Tibial artery (tissue), 4 donors: ENCODE data around the gene KDM8.
"Not testable (repeated sequence)": the region's sequence is repeated elsewhere in the genome, so short reads cannot be mapped to it uniquely, and the experiment has no call there.

ENCODE experiments used
- DNase-seq, 2 donors: peaks; one replicate each; pipeline ENCODE4 v3.0.0-alpha.2; 2019
- H3K27ac ChIP-seq, 2 donors: fragments of 200-600 bp; sonication (generic) in 1 of 2; 1 replicate in 1 of 2; 2 replicates in 1 of 2; pipeline ENCODE4 v1.5.1; 2018 to 2019; ENCODE audit warnings: mild to moderate bottlenecking in 1 of 2
- H3K27me3 ChIP-seq, 2 donors: fragments of 200-600 bp; sonication (generic) in 1 of 2; one replicate each; pipeline versions ENCODE4 v1.5.1 to v1.6.0; 2016 to 2019
- H3K36me3 ChIP-seq, 3 donors: fragments of 200-600 bp; sonication (generic) in 2 of 3; one replicate each; pipeline ENCODE4 v1.5.1; 2016 to 2019; ENCODE audit warnings: mild to moderate bottlenecking in 2 of 3
- H3K4me1 ChIP-seq, 4 donors: fragments of 200-600 bp; sonication (generic) in 2 of 4; 1 replicate in 3 of 4; 2 replicates in 1 of 4; pipeline ENCODE4 v1.5.1; 2016 to 2019
- H3K4me3 ChIP-seq, 2 donors: fragments of 200-600 bp; sonication (generic) in 1 of 2; 1 replicate in 1 of 2; 2 replicates in 1 of 2; pipeline ENCODE4 v1.5.1; 2018 to 2019; ENCODE audit warnings: mild to moderate bottlenecking in 2 of 2
- H3K9me3 ChIP-seq, 3 donors: fragments of 200-600 bp; sonication (generic) in 1 of 3; one replicate each; pipeline ENCODE4 v1.5.1; 2016 to 2019
- intact Hi-C: fragments of 100-400 bp; cut with DNase I; formaldehyde crosslinking; loops from one replicate; pipeline ENCODE4 v1.15.0; 2023; ENCODE audit warnings: low total_unique reads
- TF ChIP-seq, protein P1 (sequence below), 2 experiments: fragments of 200-600 bp in 1 of 2; fragments of 450-650 bp in 1 of 2; IDR thresholded peaks; one replicate each; pipeline ENCODE4 v1.5.1; 2017 to 2019; ENCODE audit warnings: antibody characterized with exemption in 2 of 2, mild to moderate bottlenecking in 1 of 2, moderate library complexity in 1 of 2

KDM8 gene

GRCh38 chr16:27248036-27248435 lies 44.7 kb downstream of the KDM8 start:
- Histone ChIP-seq H3K4me3 (no peak overlapping the region), H3K36me3 (no peaks in the 10 kb centered on the region), H3K4me1 (peaks cover 0 to 39% (median 25%) of the 10 kb centered on the region in 4 donors), H3K27ac (no peak overlapping the region), H3K9me3 (no peaks in the 10 kb centered on the region), H3K27me3 (no peaks in the 10 kb centered on the region)
- TF ChIP-seq, protein P1, sequence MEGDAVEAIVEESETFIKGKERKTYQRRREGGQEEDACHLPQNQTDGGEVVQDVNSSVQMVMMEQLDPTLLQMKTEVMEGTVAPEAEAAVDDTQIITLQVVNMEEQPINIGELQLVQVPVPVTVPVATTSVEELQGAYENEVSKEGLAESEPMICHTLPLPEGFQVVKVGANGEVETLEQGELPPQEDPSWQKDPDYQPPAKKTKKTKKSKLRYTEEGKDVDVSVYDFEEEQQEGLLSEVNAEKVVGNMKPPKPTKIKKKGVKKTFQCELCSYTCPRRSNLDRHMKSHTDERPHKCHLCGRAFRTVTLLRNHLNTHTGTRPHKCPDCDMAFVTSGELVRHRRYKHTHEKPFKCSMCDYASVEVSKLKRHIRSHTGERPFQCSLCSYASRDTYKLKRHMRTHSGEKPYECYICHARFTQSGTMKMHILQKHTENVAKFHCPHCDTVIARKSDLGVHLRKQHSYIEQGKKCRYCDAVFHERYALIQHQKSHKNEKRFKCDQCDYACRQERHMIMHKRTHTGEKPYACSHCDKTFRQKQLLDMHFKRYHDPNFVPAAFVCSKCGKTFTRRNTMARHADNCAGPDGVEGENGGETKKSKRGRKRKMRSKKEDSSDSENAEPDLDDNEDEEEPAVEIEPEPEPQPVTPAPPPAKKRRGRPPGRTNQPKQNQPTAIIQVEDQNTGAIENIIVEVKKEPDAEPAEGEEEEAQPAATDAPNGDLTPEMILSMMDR (IDR thresholded peaks at IDR 0.05): no peak
- intact Hi-C loops: loop anchor here (5.0 kb wide), 1 partner anchor 69 kb away; no protein-coding TSS in a partner anchor
- no peak for DNase-seq

DNA sequence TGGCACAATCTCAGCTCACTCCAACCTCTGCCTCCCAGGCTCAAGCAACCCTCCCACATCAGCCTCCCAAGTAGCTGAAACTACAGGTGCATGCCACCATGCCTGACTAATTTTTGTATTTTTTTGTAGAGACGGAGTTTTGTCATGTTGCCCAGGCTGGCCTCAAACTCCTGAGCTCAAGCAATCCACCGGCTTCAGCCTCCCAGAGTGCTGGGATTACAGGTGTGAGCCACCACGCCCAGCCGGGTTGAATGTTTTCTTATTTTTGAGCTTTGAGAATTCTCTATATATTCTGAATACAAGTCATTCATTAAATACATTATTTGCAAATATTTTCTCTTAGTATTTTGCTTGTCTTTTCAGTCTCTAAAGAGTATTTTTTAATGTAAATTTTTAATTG lies 45.6 kb downstream of the KDM8 start:
- intact Hi-C loops: loop anchor here (5.0 kb wide), 1 partner anchor 68 kb away; no protein-coding TSS in a partner anchor
- not testable (repeated sequence) for H3K36me3 ChIP-seq, DNase-seq, H3K27me3 ChIP-seq, H3K27ac ChIP-seq, H3K4me3 ChIP-seq, H3K9me3 ChIP-seq
- H3K4me1 ChIP-seq: peaks cover 0 to 40% (median 20%) of the 10 kb centered on the region in 4 donors

- intact Hi-C loops: no loop called here
- TF ChIP-seq, protein P1 (IDR thresholded peaks at IDR 0.05): no peak
Measured at GRCh38 chr16:27251541-27252205, 48.3 kb downstream of the KDM8 start.

DNA sequence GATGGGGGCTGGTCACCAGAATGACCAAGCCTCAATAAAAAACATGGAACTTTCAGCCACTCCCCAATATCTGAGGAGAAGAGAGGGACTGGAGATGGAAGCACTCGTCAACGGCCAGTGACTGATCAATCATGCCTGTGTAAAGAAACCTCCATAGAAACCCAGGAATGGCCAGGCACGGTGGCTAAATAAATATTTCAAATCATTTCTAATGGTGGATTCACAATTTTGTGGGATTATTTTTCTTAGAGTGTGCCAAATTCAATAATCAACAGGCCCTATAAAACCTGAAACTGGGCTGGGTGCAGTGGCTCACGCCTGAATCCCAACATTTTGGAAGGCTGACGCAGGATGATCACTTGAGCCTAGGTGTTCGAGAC lies 48.9 kb downstream of the KDM8 start:
- TF ChIP-seq, protein P1 (IDR thresholded peaks at IDR 0.05): no peak
- intact Hi-C loops: no loop called here
- H3K4me1 ChIP-seq: peaks cover 0 to 22% (median 12%) of the 10 kb centered on the region in 4 donors
- no peaks in the 10 kb centered on the region for H3K27me3 ChIP-seq
- H3K9me3 ChIP-seq: no peaks in the 10 kb centered on the region
- H3K27ac ChIP-seq: no peak overlapping the region
- no peak for DNase-seq
- H3K4me3 ChIP-seq: no peak overlapping the region
- peaks cover 0 to 22% (median 14%) of the 10 kb centered on the region in 3 donors for H3K36me3 ChIP-seq

More at GRCh38 chr16:27251541-27252205, 48.3 kb downstream of the KDM8 start:
- Histone ChIP-seq H3K27ac (no peak overlapping the region), H3K36me3 (peaks cover 0 to 17% (median 9%) of the 10 kb centered on the region in 3 donors), H3K9me3 (no peaks in the 10 kb centered on the region), H3K4me3 (no peak overlapping the region), H3K4me1 (peaks cover 0 to 25% (median 11%) of the 10 kb centered on the region in 4 donors), H3K27me3 (no peaks in the 10 kb centered on the region)
- DNase-seq: no peak

DNA sequence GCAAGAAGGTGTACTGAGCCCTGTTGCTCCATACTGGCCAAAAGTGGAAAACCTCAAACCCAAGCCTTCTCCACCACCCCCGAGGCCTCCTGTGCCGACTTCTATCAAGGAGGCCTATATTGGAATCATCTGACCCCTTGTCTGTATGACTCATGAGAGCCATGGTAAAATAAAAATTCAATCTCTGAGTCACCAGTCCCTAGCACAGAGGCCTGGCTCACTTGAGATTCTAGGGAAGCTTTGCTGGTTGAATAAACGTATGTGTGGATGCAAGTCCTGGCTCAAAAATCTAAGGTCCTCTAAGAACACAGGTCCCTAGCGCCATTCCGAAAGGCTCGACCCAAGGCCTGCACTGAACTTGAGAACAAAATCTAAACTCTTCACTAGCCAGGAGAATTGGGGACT lies 50.2 kb downstream of the KDM8 start:
- Histone ChIP-seq H3K27me3 (no peaks in the 10 kb centered on the region), H3K36me3 (peaks cover 0 to 26% (median 14%) of the 10 kb centered on the region in 3 donors), H3K4me1 (peaks cover 0 to 23% (median 15%) of the 10 kb centered on the region in 4 donors), H3K4me3 (no peak overlapping the region), H3K27ac (peak overlapping the region; percentile 50 to 56), H3K9me3 (no peaks in the 10 kb centered on the region)
- DNase-seq: no peak
- TF ChIP-seq, protein P1 (IDR thresholded peaks at IDR 0.05): no peak
- intact Hi-C loops: no loop called here

DNA sequence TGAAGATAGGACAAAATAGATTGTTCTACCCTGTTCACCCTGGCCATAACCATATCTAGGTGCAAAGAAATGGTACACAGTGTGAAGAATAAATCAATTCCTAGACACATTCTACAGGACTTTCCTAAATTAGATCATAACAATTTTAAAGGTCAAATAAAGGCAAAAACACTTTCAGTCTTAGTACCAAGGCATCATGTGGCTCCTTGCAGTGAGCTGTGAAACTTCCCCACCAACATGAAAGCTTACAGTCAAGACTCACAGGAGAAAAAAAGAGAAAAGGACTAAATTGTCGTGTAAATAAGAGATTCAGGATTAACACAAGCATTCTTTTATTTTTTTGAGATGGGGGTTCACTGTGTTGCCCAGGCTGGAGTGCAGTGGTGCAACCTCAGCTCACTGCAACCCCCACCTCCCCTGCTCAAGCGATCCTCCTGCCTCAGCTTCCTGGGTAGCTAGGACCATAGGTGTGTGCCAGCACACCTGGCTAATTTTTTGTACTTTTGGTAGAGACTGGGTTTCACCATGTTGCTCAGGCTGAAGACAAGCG lies 51.0 kb downstream of the KDM8 start:
- no peaks in the 10 kb centered on the region for H3K9me3 ChIP-seq
- no peak for DNase-seq
- H3K36me3 ChIP-seq: peaks cover 0 to 26% (median 14%) of the 10 kb centered on the region in 3 donors
- TF ChIP-seq, protein P1 (IDR thresholded peaks at IDR 0.05): no peak
- intact Hi-C loops: no loop called here
- peaks cover 0 to 23% (median 15%) of the 10 kb centered on the region in 4 donors for H3K4me1 ChIP-seq
- H3K27me3 ChIP-seq: no peaks in the 10 kb centered on the region
- H3K27ac ChIP-seq: peak overlapping the region; percentile 50 to 51
- H3K4me3 ChIP-seq: no peak overlapping the region
